Cerebellar cortex (tissue), 1 donor: ENCODE data around the gene ACTR8.

Experiments used
- DNase-seq: peaks from one replicate; pipeline ENCODE4 v3.0.0-alpha.2; 2015; ENCODE audit warnings: low spot score

ACTR8 gene

DNA sequence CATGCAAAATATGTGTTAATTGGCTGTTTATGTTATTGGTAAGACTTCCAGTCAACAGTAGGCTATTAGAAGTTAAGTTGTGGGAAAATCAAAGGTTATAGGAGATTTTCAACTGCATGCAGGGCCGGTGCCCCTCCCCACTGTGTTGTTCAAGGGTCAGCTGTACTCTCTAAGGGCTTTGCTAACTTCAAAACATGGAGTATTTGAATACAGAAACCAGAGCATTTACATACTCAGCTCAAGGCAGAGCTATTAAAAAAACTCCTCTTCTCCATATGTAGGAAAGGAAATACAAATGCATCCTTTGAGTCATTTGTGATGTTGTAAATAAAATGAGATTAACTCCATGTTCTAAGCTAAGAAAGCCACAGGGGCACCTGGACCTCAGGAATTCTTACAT, 18.8 kb downstream of the ACTR8 start:
- DNase-seq = no peak

DNA sequence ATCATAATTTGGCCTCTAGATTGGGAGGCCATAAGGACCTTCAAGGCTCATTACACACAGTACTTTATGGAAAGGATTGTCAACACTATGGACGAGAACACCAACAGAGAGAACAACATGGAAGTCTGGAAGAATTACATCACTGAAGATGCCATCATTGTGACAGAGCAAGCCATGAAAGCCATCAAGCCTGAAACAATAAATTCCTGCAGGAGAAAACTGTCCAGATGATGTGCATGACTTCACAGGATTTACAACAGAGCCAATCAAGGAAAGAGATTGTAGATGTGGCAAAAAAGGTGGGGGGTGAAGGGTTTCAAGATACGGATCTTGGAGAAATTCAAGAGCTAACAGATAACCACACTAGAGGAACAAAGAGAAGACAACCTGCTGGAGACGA, 19.7 kb downstream of the ACTR8 start:
- DNase-seq = no peak

DNA sequence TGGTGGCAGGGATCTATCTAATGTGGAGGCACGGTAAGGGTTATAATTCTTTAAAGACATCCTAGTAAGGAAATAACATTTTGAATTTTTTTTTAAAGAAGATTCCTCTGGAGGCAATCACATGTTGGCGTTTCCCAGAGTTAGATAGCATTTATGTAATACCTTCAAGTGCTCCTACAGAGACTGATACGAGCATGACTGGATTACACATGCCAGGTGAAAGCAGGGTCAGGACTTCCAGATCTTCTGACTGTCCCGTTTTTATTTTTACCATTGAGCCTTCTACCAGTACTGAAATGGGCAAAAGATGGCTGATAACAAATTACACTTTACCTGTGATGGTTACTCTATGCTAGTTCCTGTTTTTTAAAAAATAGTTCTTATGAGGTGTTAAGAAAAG, 21.8 kb downstream of the ACTR8 start:
- no peak for DNase-seq

DNA sequence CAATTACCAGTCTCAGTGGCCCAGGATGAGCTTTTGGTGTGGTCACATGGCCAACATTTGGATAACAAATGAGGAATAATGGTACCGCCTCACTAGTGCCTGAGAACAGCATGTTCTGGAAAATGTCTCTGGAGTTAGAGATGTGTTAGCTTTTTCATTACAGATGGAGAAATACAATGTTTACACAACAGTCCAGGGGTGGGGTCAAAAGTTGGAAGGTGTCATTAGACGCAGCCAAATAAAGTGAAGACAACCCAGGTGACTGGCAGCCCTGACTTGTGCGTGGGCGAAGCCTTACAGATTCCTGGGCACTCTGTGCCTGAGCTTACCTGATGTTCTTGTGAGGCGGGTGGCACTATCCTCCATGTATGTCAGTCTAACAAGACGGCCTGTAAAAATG, 22.8 kb downstream of the ACTR8 start:
- DNase-seq = no peak

DNA sequence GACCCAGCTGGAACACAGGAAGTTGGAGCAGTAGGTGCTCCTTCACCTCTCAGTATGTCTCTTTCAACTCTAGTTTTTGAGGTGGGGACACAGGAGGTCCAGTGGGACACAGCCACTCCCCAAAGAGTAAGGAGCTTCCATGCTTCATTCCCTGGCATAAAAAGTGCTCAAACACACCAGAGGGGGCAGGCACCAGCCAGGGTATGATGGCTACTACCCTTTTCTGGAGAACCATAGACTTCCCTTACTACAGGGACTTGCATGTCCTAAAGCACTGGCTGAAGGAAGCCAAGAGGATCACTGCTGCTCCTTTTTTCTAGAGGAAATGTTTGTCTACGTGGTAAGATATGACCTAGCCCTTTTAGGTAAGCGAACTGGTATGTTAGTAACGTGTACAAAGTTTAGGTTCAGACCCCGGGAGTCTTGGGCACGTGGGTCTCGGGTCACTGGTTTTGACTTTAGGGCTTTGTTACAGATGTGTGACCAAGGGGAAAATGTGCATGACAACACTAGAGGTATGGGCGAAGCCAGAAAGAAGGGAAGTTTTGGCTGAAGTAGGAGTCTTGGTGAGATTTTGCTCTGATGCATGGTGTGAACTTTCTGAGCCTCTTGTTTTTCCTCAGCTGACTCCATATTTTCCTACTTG, 23.7 kb downstream of the ACTR8 start:
- DNase-seq = no peak

DNA sequence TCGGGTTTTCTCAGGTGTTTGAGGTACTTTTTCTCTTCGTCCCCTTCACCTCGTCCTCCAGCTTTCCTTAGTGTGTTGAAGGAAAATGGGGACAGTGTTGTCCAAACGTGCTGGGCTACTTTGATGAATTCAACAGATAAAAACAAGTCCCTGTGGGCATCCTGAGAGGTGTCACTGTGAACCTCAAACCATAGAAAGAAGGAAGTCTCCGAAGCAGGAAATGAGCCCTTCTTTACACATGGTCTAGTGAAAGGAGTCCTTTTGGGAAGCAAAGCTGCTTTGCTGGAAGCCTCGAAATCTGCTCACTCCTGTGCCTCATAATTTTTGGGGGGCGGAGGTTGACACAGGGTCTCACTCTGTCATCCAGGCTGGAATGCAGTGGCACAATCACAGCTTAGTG, 25.0 kb downstream of the ACTR8 start:
- no peak for DNase-seq

DNA sequence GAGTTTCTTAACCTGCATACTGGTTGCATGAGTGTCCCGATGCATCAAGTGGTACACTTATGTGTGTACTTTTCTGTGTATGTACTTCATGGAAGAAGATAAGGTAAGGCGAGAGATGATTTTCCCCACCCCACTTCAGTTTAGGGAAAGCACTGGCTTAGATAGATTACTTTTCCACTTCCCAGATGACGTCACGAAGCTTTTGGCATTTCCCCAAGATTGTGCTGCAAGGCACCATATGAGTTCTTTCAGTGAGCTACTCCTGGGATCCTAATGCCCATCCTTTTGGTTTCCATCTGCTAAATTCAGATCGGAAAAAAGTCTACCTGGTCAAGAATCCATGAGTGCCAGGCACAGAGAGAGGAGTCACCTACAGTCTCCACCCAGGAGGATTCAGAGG, 31.1 kb downstream of the ACTR8 start:
- DNase-seq = peak; percentile 31

DNA sequence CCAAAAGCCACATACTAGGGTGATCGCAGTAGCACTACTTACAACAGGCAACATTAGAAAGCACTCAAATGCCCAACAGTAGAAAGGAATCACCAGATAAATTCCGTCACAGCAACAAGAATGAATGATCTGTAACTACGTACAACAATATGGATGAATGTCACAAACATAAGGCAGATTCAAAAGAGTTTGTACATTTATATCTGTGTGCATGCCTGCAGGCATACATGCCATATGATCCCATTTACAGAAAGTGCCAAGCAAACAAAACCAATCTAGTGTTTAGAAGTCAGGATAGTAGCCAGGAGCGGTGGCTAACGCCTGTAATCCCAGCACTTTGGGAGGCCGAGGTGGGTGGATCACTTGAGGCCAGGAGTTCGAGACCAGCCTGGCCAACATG, 32.0 kb downstream of the ACTR8 start:
- no peak for DNase-seq

DNA sequence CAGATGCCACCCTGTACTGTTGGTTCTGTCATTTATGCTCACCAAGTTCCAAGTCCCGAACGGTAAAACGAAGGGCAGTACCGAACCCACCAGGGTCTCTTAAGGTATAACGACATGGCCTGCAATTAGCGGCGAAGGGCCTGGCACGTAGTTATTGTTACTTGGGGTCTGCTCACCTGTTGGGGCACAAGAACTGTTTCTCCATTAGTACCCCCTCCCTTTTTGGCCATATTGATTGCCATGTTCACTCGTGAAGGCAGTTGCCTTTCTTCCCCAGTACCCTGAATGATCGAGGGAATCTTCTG, 35.1 kb downstream of the ACTR8 start:
- no peak for DNase-seq

DNA sequence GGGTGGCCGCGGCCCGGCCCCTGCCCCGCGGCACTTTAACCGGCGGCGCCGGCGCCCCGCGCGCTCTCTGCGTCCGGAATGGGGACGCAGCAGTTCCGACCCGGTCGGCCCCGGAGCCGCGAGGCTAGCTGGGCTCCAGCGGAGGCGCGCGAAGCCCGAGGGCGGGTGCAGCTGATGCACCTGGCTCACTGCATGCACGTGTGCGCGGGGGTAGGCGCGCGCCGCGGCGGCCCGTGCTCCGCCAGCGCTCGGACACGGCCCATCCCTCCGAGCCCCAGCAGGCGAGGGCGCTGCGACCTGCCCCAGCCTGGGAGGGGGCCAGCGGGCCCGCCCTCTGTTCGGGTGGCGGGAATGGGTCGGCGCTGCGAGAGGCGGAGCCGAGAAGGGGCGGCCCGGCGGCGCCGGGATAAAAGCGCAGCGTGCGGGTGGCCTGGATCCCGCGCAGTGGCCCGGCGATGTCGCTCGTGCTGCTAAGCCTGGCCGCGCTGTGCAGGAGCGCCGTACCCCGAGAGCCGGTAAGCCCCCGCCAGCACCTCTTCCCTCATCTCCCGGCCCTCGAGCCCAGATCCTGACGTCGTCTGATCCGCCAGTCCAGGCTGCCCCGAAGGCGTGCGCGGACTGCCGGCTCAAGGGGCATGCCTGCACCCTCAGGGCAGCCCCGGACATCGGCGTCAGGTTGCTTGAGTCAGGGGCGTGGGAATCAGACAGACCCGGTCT, 35.7 kb downstream of the ACTR8 start, which contains the start of the genes CHDH and IL17RB:
Gene CHDH, minus strand, starts transcription at position 286 of the 717 bp plus-strand sequence. CDS start 22,411 bp downstream, outside the sequence.
Gene IL17RB, plus strand, starts transcription at position 435 of the 717 bp plus-strand sequence. Its CDS starts 21 bp downstream, at position 456.
- DNase-seq = peak; percentile 57

DNA sequence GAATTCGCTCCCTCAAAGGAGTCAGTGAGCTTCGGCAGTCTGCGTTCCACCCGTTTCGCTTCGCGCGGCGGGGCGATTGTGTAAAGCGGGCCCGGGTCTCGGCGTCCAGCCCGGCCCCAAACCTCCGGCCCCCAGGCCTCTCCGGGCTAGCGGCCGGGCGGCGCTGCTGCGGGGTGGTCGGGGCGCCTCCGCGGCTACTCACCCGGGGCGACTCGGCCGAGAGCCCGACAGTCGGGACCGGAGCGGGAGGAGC, 36.1 kb downstream of the ACTR8 start:
- no peak for DNase-seq

DNA sequence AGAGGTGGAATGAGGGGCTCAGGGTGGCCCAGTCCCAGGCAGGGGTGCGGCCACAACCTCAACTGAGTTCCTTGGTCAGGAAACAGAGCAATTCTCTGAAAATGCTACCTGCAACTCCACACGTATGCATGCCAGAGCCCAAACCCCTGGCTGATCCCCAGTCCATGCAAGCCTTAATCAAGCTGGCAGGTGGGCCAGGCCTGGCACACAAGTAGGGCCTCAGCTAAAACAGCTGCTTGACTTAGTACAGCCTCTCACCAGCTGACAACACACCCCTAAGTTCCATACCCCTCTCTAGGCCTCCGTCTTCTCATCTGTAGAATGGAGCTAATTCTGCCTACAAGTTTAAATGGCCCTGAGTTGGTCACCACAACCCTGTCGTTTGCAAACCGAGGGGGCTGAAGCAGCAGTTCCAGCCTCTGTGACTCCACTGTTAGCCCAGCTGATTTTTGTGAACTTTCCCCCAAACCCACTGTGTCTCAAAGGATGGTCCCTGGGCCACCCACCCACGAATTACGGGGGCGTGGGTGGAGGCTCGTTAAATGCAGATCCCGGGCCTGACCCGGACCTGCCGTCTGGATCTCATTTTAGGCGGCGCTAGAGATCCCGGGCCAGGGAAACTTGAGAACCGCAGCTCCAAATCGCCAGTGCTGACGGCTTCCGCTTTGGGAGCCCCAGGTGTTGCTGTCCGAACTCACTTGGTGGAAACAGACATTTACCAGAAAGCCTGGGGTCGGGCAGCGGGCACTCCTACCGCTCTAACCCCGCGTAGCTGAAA, 36.7 kb downstream of the ACTR8 start:
- DNase-seq = peak; percentile 64

DNA sequence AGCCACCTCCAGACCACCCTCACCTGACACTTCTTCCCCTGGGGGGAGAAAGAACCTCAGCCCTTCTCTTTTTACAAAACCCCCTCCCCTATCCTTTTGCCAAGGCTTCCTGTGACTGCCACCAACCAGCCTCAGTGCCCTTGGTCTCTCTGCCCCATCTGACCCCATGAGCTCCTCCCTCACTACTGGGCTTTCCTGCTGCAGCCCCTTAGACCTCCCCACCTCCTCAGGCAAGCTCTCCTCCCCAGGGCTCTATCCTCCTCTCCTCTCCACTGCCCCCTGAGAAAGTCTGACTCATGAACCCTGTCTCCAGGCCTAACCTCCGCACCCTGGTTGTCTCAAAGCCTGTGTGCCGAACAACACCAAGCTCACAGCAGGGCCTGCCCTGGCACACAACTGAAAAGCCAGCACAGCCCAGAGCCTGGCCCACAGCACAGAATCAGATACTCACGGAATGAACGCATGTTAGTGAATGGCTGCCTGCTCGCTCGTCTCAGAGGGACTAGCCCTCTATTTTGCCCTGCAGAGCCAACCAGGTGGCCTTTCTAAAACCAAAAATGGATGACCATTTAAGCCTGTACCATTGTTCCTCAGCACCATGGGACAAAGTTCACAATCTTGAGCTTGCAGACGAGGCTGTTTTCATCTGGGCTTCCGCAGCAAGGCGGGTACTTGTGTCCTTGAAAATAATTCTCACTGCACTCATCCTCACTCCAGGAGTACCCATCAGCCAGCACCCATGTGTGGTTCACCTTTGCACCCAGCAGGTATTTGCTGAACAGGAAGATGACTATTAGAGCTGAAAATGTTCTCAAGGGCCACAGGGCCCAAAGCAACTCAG, 37.5 kb downstream of the ACTR8 start:
- DNase-seq = peak; percentile 51

DNA sequence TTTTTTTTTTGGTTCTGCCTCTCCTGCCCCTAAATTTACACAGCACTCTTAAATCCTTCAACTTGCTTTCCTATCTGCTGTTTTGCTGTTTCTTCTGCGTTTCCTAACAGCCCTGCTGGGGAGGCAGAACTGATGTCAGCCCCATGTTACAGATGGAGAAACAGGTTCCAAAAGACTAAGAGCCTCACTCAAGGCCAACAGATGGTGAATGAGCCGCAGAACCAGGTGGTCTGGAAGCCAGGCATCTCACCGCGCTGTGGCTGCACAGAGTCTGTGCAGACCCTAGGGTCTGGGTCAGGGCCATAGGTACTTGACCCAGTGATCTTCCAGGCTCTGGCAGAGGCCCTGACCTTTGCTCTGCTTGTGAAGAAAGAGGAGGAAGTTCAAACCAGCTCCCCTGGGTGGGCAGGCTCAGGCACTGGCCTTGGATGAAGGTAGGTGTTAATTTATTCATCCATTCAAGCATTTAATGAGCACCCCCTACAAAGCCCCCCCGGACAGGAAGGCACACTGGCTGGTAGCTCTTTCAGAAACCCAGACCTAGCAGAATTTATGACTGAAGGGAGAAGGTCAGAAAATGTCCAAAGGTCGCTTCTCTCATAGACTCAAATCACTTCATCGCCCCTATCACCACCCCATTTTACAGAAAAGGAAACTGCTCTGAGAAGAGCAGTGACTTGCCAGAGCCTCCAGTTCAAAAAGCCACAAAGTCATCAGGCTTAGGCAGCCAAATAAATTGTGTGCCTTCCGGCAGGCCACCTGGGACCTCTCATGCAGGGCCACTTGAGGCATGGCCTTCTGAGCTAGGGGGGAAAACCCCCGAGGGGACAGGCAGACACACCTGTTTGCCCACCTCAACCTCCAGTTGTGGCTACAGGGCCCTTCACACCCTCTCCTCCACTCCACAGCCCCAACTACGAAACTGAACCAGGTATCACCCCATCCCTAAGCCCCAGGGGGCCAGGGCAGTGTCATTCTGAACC, 38.5 kb downstream of the ACTR8 start:
- peak; percentile 81 for DNase-seq

DNA sequence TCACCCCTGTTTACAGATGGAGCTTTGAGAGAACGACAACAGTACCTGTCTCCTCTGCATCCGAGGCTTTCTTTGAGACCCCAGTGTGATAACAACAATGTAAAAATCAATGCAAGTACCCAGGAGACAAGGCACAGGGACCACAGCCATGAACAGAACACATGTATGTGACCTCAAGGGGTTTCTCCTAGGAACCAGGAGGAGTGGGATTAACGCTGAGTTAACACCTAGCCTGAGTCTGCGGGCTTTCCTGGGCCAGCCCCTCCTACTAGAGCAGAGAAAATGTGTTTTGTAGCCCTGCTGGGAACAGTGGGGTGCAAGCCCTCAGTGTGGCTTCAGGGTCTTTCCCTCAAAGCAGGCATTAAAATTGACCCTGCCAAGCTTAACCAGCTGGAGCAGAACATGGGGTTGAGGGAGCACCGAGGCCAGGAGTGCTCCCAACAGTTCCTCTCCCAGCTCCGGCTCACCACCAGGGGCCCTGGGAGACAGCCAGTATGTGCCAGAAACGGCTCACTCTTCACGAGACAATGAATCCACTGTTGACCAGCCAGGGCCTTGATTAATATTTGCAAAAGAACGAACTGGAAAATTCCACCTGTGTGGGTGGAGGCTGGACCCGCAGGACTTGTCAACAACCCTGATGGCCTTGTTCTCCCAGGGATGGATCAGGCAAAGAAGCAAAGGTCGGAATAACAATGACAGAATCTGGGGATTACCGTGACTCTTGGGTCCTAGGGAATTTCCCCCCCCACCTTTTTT, 39.3 kb downstream of the ACTR8 start:
- DNase-seq = peak; percentile 92

DNA sequence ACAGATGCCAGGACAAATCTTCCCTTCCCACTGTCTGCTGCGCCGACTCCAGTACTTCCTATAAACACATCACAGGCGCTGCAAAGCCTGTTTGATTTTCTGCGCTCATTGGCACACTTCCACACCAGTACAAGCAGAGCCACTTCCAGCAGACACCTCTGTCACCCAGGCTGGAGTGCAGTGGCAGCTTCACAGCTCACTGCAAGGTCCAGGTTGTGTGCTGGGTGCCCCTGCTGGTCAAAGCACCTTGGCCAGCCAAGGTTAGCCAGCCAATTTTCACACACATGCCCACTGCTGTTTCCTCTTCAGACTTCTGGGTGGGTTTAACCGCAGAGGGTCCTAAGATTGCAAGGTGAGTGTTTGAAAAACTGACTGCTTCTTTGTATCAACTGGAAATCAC, 40.7 kb downstream of the ACTR8 start:
- DNase-seq = no peak

DNA sequence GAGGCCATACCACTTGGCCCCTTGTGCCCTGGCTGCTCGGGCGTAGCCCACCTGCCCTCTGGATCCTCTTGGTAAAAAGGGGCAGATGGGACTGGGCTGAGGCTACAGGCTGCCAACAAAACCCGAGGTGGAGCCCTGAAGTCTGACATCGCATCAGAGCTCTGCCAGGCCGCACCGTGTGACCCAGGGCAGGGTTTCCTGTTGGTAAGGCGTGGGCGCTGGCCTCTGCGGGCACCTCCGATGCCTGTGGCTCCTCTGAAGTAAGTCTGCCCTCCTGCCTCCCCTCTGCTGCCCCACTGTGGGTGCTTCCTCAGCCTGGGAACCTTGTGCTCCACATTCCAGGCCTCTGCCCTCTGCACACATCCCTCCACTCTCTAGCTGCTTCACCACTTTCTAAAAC, 44.6 kb downstream of the ACTR8 start:
- DNase-seq = no peak

DNA sequence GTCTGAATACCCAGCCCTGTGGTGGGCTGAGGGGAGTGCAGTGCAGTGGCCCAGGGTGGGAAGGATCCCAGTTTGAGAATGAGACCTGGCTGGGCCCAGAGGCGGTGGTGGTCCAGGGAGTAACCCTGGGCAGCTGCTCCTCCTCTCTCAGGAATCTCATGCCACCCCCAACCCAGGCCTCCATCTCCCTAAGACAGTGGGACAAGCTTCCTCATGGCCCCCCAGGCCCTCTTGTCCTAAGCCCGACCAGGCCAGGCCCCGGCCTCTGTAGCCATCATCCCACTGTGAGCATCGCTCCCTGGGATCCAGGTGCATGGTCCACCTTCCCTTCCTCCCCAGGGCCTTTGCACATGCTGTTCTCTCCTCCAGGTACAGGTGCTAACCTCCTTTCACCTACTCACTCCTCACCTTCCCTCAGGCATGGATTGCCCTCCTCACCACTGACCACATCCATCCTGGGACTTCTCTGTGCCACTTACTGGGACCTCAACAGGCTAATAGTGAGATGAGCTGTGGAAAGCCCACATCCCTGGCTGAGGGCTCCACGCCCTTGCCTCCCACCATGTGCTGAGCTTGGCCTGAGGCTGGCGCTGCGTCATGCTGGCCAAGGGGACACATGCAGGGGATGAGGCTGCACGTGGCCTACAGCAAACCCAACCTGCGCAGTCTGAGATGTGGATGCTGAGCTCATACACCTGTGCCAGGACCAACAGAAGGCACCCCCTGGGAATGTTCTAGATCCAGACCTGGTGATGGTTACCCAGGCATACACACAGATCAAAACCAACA, 45.7 kb downstream of the ACTR8 start:
- DNase-seq = no peak

DNA sequence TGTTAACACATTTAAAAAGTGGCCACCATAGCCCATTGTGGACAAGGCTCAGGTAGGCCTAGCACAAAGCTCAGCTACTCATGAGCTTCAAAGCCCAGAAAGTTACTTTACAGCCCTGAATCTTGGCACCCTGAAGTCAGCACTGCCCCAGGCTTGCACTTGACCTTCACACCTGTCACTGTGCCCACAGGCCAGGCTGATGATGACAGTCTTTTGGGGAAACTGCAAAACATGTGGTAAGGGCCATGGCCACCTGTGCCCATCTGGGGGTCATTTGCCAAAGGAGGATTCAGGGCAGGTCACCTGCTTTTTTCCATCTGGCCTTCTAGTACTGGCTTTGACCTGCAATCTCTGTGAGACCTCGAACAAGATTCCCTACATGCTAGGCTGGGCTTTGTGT, 46.7 kb downstream of the ACTR8 start:
- DNase-seq = no peak
